Erythroblast (primary cell): ENCODE measurements around the gene DAGLA.

Experiments used
- DNase-seq, 2 experiments: peaks; one replicate each; lab custom pipeline; 2025; lab: John Stamatoyannopoulos, UW
- GATA1 ChIP-seq: IDR thresholded peaks from 2 replicates; pipeline ENCODE4 v1.6.1; 2011; ENCODE audit warnings: low read depth, mild to moderate bottlenecking, control low read depth, low read length, moderate library complexity
- POLR2A ChIP-seq: IDR thresholded peaks from 2 replicates; pipeline ENCODE4 v1.6.1; 2011; ENCODE audit warnings: mild to moderate bottlenecking, low read length

The DAGLA gene

DNA sequence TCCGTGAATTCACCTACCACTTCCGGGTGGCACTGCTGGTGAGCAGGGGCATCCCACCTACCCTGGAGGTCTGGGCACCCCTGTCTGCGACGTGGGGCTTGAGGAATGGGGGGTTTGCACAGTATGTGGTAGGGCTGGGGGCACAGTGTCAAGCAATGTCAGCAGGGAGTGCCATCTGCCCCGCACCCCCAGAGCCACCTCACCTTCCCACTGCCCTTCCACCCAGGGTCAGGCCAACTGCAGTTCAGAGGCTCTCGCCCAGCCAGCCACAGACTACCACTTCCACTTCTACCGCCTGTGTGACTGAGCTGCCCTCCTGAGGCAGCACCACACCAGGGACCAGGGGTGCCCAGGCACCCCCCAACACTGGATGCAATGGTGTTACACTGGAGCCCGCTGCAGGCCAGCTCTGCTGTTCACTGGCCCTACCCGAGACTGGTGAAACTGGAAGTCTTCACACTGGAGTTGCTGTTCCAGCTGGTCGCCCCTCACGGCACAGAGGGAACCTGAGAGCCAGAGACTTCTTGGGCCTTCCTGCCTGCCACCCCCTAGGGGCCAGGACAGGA lies 105.7 kb downstream of the DAGLA start:
- TF ChIP-seq GATA1: no peak
- no peak for TF ChIP-seq POLR2A

GRCh38 chr11:61787928-61788491 lies 107.8 kb downstream of the DAGLA start:
- TF ChIP-seq GATA1 (no peak), POLR2A (no peak)
- DNase-seq: peak; percentile 73 to 76

More for the DNA sequence above, 105.7 kb downstream of the DAGLA start:
- no peak for DNase-seq

DNA sequence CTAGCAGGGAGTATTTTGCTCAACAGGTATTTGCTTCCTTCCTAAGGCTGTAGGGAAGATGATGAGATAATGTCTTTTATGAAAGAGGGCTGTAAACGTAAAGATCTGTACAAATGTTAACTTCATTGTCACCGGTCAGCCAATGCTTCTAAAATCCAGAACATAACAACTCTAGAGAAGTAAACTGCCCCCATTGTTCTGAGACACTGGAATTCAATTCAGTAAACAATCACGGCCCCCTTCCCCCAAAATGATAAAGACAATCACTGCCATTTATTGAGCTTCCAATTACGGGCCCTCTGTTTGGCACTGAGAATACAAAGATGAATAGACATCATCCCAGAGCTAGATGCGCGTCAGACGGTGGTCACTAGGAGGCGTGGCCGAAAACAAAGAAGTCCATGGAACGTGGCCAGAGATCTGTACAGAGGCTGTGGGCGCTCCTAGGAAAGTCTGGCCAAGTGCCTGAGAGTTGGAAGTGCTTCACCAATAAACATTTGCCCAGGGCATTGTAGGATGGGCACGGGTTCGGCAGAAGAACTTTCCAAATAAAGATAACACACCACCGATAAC lies 111.6 kb downstream of the DAGLA start:
- TF ChIP-seq GATA1 (no peak), POLR2A (no peak)
- DNase-seq: peak; percentile 83 to 85

- no peak for TF ChIP-seq GATA1
- TF ChIP-seq POLR2A: peak; percentile 92
Measured at GRCh38 chr11:61792310-61793082, 112.3 kb downstream of the DAGLA start, which contains the start of the genes FEN1 and TMEM258. TSS of gene FEN1 (plus strand) at chr11:61792911. CDS start at chr11:61795362, 2,451 bp downstream. TSS of gene TMEM258 (minus strand) at chr11:61792599. CDS start at chr11:61792558, 41 bp downstream.

DNA sequence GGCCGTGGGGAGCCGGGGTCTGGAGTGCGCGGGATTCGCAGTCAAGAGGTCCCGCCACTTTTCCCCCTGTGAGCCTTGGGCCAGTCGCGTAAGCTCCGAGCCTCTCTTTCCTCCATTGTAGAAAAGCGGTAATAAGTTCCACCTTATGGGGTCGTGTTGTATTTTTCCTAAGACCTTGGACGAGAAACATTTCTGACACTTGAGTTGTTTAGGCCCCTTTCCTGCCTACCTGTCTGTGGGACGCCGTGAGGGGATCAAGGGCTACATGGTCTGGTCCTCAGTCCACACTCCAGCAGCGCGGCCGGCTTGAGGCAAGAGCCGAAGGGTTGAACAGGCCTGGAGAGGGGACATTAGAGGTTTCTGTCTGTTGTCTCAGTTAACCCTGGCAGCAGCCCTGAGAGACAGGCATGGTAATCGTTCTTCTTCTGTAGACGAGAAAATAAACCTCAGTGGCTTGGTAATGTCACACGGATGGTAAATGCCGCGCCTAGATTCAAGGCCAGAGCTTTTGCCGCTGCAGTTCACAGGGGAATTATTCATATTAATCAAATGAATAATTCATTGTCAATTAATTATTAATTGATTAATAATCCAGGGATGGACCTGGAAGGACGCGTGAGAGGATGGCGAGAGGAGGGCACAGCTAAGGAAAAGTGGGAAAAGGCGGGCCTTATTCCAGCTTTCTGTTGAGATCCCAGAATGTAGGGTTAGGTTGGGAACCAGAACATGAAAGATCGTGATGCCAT lies 113.1 kb downstream of the DAGLA start:
- peak; percentile 10 for TF ChIP-seq POLR2A
- TF ChIP-seq GATA1: no peak
- DNase-seq: peak; percentile 68 to 75

More at GRCh38 chr11:61792310-61793082, 112.3 kb downstream of the DAGLA start, which contains the start of the genes FEN1 and TMEM258:
- DNase-seq: peak; percentile 95 to 96

GRCh38 chr11:61793829-61794204 lies 113.6 kb downstream of the DAGLA start:
- no peak for DNase-seq
- no peak for TF ChIP-seq GATA1
- no peak for TF ChIP-seq POLR2A

DNA sequence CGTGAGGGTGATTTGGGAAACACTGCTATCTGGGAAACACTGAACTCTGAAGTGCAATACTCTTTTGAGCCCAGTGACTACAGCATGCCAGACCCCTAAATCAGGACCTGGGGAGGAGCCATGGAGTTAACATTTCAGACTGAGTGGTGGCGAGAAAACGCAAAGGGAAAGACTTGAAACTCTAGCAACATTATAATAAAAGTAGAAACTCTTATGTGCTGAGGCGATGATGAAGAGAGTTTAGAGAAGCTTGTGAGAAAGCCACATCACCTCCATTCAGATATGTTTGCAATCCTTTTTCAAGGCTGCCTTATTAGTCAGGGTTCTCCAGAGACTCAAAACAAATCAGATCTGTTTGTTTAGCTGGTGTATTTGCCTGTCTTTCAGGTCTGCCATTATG lies 114.4 kb downstream of the DAGLA start:
- no peak for TF ChIP-seq GATA1
- TF ChIP-seq POLR2A: no peak
- DNase-seq: peak in 1 of 2 experiments; percentile 16

- TF ChIP-seq GATA1 (no peak), POLR2A (no peak)
- no peak for DNase-seq
Measured at GRCh38 chr11:61795459-61795858, 115.3 kb downstream of the DAGLA start.

- no peak for DNase-seq
- TF ChIP-seq GATA1 (no peak), POLR2A (no peak)
Measured at GRCh38 chr11:61795876-61796526, 115.8 kb downstream of the DAGLA start.
